H1 (cell line): ENCODE measurements around the gene NMT1. TPM values are rescaled to one million over a fixed set of nuclear protein-coding genes. Genes with fewer than 3 reads are reported as not detected.

Experiments used
- CTCF ChIA-PET: fragments of 300-600 bp; sonication (Branson Sonifier 250); formaldehyde crosslinking; loops from one replicate; lab custom pipeline; 2021; ENCODE audit not compliant: partially characterized antibody; lab: Charles Lee
- POLR2A ChIA-PET: fragments of 300-600 bp; sonication (Branson Sonifier 250); formaldehyde crosslinking; loops from one replicate; lab custom pipeline; 2021; ENCODE audit warnings: inconsistent platforms; ENCODE audit not compliant: partially characterized antibody; lab: Charles Lee
- DNase-seq, 2 experiments: peaks; one replicate each; pipeline versions ENCODE4 v3.0.0 to v3.0.0-alpha.2; 2010 to 2022; ENCODE audit warnings: low spot score in 2 of 2, low read depth in 1 of 2, mixed read lengths in 1 of 2
- FAIRE-seq: peaks from 2 replicates; lab custom pipeline; 2011; peaks lifted over from hg19 to GRCh38; lab: Jason Lieb, UNC
- H2AFZ ChIP-seq: 2 replicates; pipeline ENCODE4 v1.8.1; 2012; ENCODE audit warnings: low read length, inconsistent platforms
- H2AK5ac ChIP-seq: 2 replicates; pipeline ENCODE4 v1.6.1; 2013; ENCODE audit warnings: low read depth, low read length
- H2BK120ac ChIP-seq: replicated peaks from 2 replicates; pipeline ENCODE3; 2013; ENCODE audit warnings: low read depth, low read length, inconsistent platforms
- H2BK12ac ChIP-seq: 2 replicates; pipeline ENCODE4 v1.6.1; 2013; ENCODE audit warnings: low read depth, low read length
- H2BK15ac ChIP-seq: 2 replicates; pipeline ENCODE4 v1.6.1; 2013; ENCODE audit warnings: low read length
- H2BK20ac ChIP-seq: 2 replicates; pipeline ENCODE4 v1.6.1; 2013; ENCODE audit warnings: low read length
- H2BK5ac ChIP-seq: 2 replicates; pipeline ENCODE4 v1.6.1; 2013; ENCODE audit warnings: low read depth, low read length
- H3K14ac ChIP-seq: 2 replicates; pipeline ENCODE4 v1.6.1; 2013; ENCODE audit warnings: inconsistent platforms; ENCODE audit not compliant: insufficient read length
- H3K18ac ChIP-seq: 2 replicates; pipeline ENCODE4 v1.6.1; 2013; ENCODE audit warnings: low read length; ENCODE audit errors: extremely low read depth
- H3K23ac ChIP-seq: 2 replicates; pipeline ENCODE4 v1.6.1; 2013; ENCODE audit warnings: inconsistent platforms; ENCODE audit not compliant: insufficient read length
- H3K23me2 ChIP-seq: 2 replicates; pipeline ENCODE4 v1.6.1; 2013; ENCODE audit warnings: low read depth, low read length
- H3K27ac ChIP-seq: 2 replicates; pipeline ENCODE4 v1.6.1; 2011; ENCODE audit warnings: low read depth, low read length, inconsistent platforms
- H3K27me3 ChIP-seq, 4 experiments: replicated peaks in 1 of 4; 1 replicate in 1 of 4; 2 replicates in 3 of 4; pipeline versions ENCODE4 v1.6.1 to v1.8.1; 2011 to 2013; ENCODE audit warnings: low read length in 3 of 4, mild to moderate bottlenecking in 3 of 4, inconsistent platforms in 2 of 4, mixed read lengths in 2 of 4, moderate library complexity in 1 of 4; ENCODE audit not compliant: control insufficient read depth in 3 of 4, insufficient read depth in 3 of 4; ENCODE audit errors: extremely low read depth in 1 of 4
- H3K36me3 ChIP-seq, 4 experiments: 2 replicates each; pipeline versions ENCODE4 v1.6.1 to v1.8.1; 2011 to 2013; ENCODE audit warnings: mild to moderate bottlenecking in 4 of 4, low read length in 3 of 4, moderate library complexity in 2 of 4, control low read depth in 1 of 4, inconsistent platforms in 1 of 4; ENCODE audit not compliant: insufficient read depth in 4 of 4, control insufficient read depth in 2 of 4
- H3K4ac ChIP-seq: replicated peaks from 2 replicates; pipeline ENCODE3; 2013; ENCODE audit warnings: low read length, low read depth, mixed read lengths, inconsistent platforms; ENCODE audit not compliant: insufficient read length
- H3K4me1 ChIP-seq, 4 experiments: replicated peaks in 1 of 4; 1 replicate in 1 of 4; 2 replicates in 3 of 4; pipeline versions ENCODE4 v1.6.1 to v1.8.1; 2011 to 2013; ENCODE audit warnings: low read length in 3 of 4, inconsistent platforms in 2 of 4, mixed read lengths in 1 of 4; ENCODE audit not compliant: insufficient read depth in 4 of 4, control insufficient read depth in 3 of 4
- H3K4me2 ChIP-seq, 2 experiments: 2 replicates each; pipeline versions ENCODE4 v1.6.1 to v1.8.1; 2011 to 2013; ENCODE audit warnings: low read depth in 2 of 2, low read length in 2 of 2, control low read depth in 1 of 2, inconsistent platforms in 1 of 2, mild to moderate bottlenecking in 1 of 2; ENCODE audit not compliant: insufficient read depth in 1 of 2
- H3K4me3 ChIP-seq, 4 experiments: fragments of 200-600, 300-600 bp in 1 of 4; sonication (generic), shearing (Covaris generic), sonication (Bioruptor Twin) in 1 of 4; 2 replicates each; pipeline versions ENCODE4 v1.5.1 to v1.8.1; 2011 to 2016; ENCODE audit warnings: low read length in 4 of 4, low read depth in 3 of 4, control low read depth in 2 of 4, inconsistent platforms in 2 of 4, mild to moderate bottlenecking in 2 of 4, mixed read lengths in 1 of 4, moderate library complexity in 1 of 4; ENCODE audit not compliant: insufficient read depth in 2 of 4; ENCODE audit errors: extremely low read depth in 1 of 4
- H3K56ac ChIP-seq: replicated peaks from 2 replicates; pipeline ENCODE3; 2013; ENCODE audit warnings: low read depth, mild to moderate bottlenecking, mixed read lengths, low read length, inconsistent platforms; ENCODE audit not compliant: insufficient read length
- H3K79me1 ChIP-seq: 2 replicates; pipeline ENCODE4 v1.6.1; 2013; ENCODE audit warnings: low read depth, low read length, control low read depth
- H3K79me2 ChIP-seq, 2 experiments: 2 replicates each; pipeline versions ENCODE4 v1.6.1 to v1.8.1; 2012 to 2013; ENCODE audit warnings: low read length in 2 of 2, mild to moderate bottlenecking in 2 of 2, inconsistent platforms in 1 of 2; ENCODE audit not compliant: insufficient read depth in 2 of 2, control insufficient read depth in 1 of 2
- H3K9ac ChIP-seq, 4 experiments: replicated peaks in 1 of 4; 1 replicate in 1 of 4; 2 replicates in 3 of 4; pipeline versions ENCODE4 v1.6.1 to v1.8.1; 2011 to 2013; ENCODE audit warnings: low read depth in 3 of 4, low read length in 3 of 4, control low read depth in 2 of 4, mild to moderate bottlenecking in 2 of 4, moderate library complexity in 2 of 4, inconsistent platforms in 1 of 4; ENCODE audit errors: extremely low read depth in 1 of 4
- H3K9me3 ChIP-seq, 2 experiments: 2 replicates each; pipeline versions ENCODE4 v1.6.1 to v1.8.1; 2012 to 2013; ENCODE audit warnings: mild to moderate bottlenecking in 2 of 2, moderate library complexity in 2 of 2, control low read depth in 1 of 2, inconsistent platforms in 1 of 2, low read depth in 1 of 2, low read length in 1 of 2, mixed read lengths in 1 of 2; ENCODE audit not compliant: insufficient read depth in 2 of 2
- H4K20me1 ChIP-seq, 2 experiments: replicated peaks in 1 of 2; 2 replicates each; pipeline versions ENCODE3 to v1.8.1; 2011 to 2013; ENCODE audit warnings: inconsistent platforms in 2 of 2, low read length in 2 of 2, mild to moderate bottlenecking in 1 of 2; ENCODE audit not compliant: insufficient read depth in 2 of 2, control insufficient read depth in 1 of 2
- H4K5ac ChIP-seq: 2 replicates; pipeline ENCODE4 v1.6.1; 2013; ENCODE audit warnings: low read length, low read depth, mixed read lengths, inconsistent platforms; ENCODE audit not compliant: insufficient read length
- H4K8ac ChIP-seq: 2 replicates; pipeline ENCODE4 v1.8.0; 2013; ENCODE audit warnings: mild to moderate bottlenecking, moderate library complexity, low read length, inconsistent platforms; ENCODE audit not compliant: insufficient read depth; ENCODE audit errors: extremely low read depth
- H4K91ac ChIP-seq: replicated peaks from 2 replicates; pipeline ENCODE3; 2013; ENCODE audit warnings: low read length, mixed read lengths, inconsistent platforms; ENCODE audit not compliant: insufficient read length
- ASH2L ChIP-seq: fragments of 200-600, 300-600 bp; sonication (generic); IDR thresholded peaks from one replicate; pipeline ENCODE4 v1.7.1; 2017; ENCODE audit warnings: low read length
- CHD1 ChIP-seq: IDR thresholded peaks from 2 replicates; pipeline ENCODE4 v1.6.1; 2012; ENCODE audit warnings: low read depth, low read length, improper control_type of control experiment
- GTF2F1 ChIP-seq: IDR thresholded peaks from 2 replicates; pipeline ENCODE4 v1.6.1; 2012; ENCODE audit warnings: low read depth, low read length, improper control_type of control experiment, borderline replicate concordance
- JUN ChIP-seq: IDR thresholded peaks from 2 replicates; pipeline ENCODE4 v1.6.1; 2011; ENCODE audit warnings: low read depth, mild to moderate bottlenecking, improper control_type of control experiment, low read length
- KDM1A ChIP-seq: fragments of 200-600, 300-600 bp; sonication (generic); IDR thresholded peaks from 2 replicates; pipeline ENCODE4 v1.7.1; 2016; ENCODE audit warnings: mild to moderate bottlenecking, low read length, borderline replicate concordance
- POU5F1 ChIP-seq: IDR thresholded peaks from 2 replicates; pipeline ENCODE4 v1.6.1; 2011; ENCODE audit warnings: low read depth, mild to moderate bottlenecking, low read length, moderate library complexity
- RAD21 ChIP-seq, 2 experiments: IDR thresholded peaks in 1 of 2; conservative IDR thresholded peaks in 1 of 2; 2 replicates each; pipeline ENCODE4 v1.6.1; 2011; ENCODE audit warnings: low read depth in 2 of 2, low read length in 2 of 2, improper control_type of control experiment in 1 of 2, inconsistent platforms in 1 of 2, mild to moderate bottlenecking in 1 of 2, moderate library complexity in 1 of 2
- RBBP5 ChIP-seq: IDR thresholded peaks from 2 replicates; pipeline ENCODE4 v1.7.1; 2012; ENCODE audit warnings: low read depth, mild to moderate bottlenecking, inconsistent platforms, low read length, moderate library complexity, borderline replicate concordance
- SIN3A ChIP-seq, 2 experiments: IDR thresholded peaks in 1 of 2; conservative IDR thresholded peaks in 1 of 2; 2 replicates each; pipeline ENCODE4 v1.6.1; 2011 to 2012; ENCODE audit warnings: low read length in 2 of 2, improper control_type of control experiment in 1 of 2, low read depth in 1 of 2, mild to moderate bottlenecking in 1 of 2
- SIX5 ChIP-seq: IDR thresholded peaks from 2 replicates; pipeline ENCODE4 v1.6.1; 2011; ENCODE audit warnings: mild to moderate bottlenecking, low read depth, low read length
- SP4 ChIP-seq: IDR thresholded peaks from 2 replicates; pipeline ENCODE4 v1.6.1; 2012; ENCODE audit warnings: low read length, inconsistent platforms
- TBP ChIP-seq: IDR thresholded peaks from 2 replicates; pipeline ENCODE4 v1.6.1; 2011; ENCODE audit warnings: low read depth, low read length, improper control_type of control experiment
- WGBS, 2 experiments: shearing (Covaris generic) in 1 of 2; methylation state at CpG; one replicate each; pipeline versions ENCODE4 v1.1.6 to v1.1.7; 2013 to 2015; ENCODE audit warnings: low lambda C conversion rate in 2 of 2, mixed read lengths in 2 of 2, inconsistent platforms in 1 of 2, low coverage in 1 of 2, missing lambda C conversion rate in 1 of 2; ENCODE audit not compliant: insufficient replicate concordance in 2 of 2, insufficient coverage in 1 of 2, insufficient read length in 1 of 2; ENCODE audit errors: extremely low coverage in 1 of 2, missing lambda C conversion rate in 1 of 2; 5-methylcytosine and 5-hydroxymethylcytosine counted together
- polyA plus RNA-seq, 7 experiments: library from polyadenylated mRNA; depleted of rRNA in 3 of 7; stranded (reverse) in 5 of 7; unstranded in 2 of 7; fragments of >200 nt in 5 of 7; fragments of 200-250 nt in 2 of 7; gene quantifications; 1 replicate in 5 of 7; 2 replicates in 1 of 7; 4 replicates in 1 of 7; pipeline versions ENCODE4 v1.2.1 to v1.2.3, GENCODE V29; 2011 to 2013; ENCODE audit warnings: missing spikeins in 2 of 7, mixed read lengths in 2 of 7
- total RNA-seq: library from RNA; stranded (reverse); fragmentation: NEBNext Ultra II Directional; extraction: Animal tissue kit (Norgen Biotek cat#: 25700); gene quantifications from 2 replicates; pipeline ENCODE4 v1.2.1, GENCODE V29; 2021

The NMT1 gene
- total and polyA plus RNA-seq, 2 of the 8 experiments (the other 6 are each of a cell fraction or from before 2014, with no cell fraction given): 42.9 to 149 TPM

- H2BK5ac ChIP-seq: no peak overlapping the region
- H3K18ac ChIP-seq: no peak overlapping the region
- no peak overlapping the region for H2BK120ac ChIP-seq
- no peak overlapping the region for H4K5ac ChIP-seq
- no peaks in the 10 kb centered on the region for H3K9me3 ChIP-seq
- no peak overlapping the region for H3K9ac ChIP-seq
- H3K27me3 ChIP-seq: no peaks in the 10 kb centered on the region
- H3K4me3 ChIP-seq: no peak overlapping the region
- DNase-seq (no peak), FAIRE-seq (no peak)
- H2BK12ac ChIP-seq: no peak overlapping the region
- H4K91ac ChIP-seq: no peak overlapping the region
- no peak overlapping the region for H3K27ac ChIP-seq
- peaks cover 0 to 9% (median 5%) of the 10 kb centered on the region in 4 experiments; a peak in 3 of 7 replicates for H3K4me1 ChIP-seq
- H3K14ac ChIP-seq: no peak overlapping the region
- no peak overlapping the region for H3K4me2 ChIP-seq
- H2BK20ac ChIP-seq: no peak overlapping the region
- peaks cover 0 to 2% of the 10 kb centered on the region in 2 experiments for H4K20me1 ChIP-seq
- TF ChIP-seq KDM1A (no peak), SIX5 (no peak), SP4 (no peak), JUN (no peak), CHD1 (no peak), SIN3A (conservative IDR thresholded peaks at IDR 0.05 in 1 of 2, IDR thresholded peaks at IDR 0.05 in 1 of 2; ENCODE audit: low read depth in 1 of 2, low read length in 2 of 2) (no peak), TBP (no peak), ASH2L (no peak), POU5F1 (no peak), RAD21 (IDR thresholded peaks at IDR 0.05 in 1 of 2, conservative IDR thresholded peaks at IDR 0.05 in 1 of 2; ENCODE audit: low read depth in 2 of 2, low read length in 2 of 2) (no peak), RBBP5 (no peak), GTF2F1 (no peak)
- ChIA-PET CTCF (interaction anchor here (0.8 to 4.7 kb wide), 7 partner anchors 12 to 102 kb away, joined by 3 to 50 read pairs (median 4); partner anchors contain the start of genes ACBD4 and PLCD3), POLR2A (interaction anchor here (0.7 to 1.8 kb wide), 4 partner anchors 9 to 43 kb away, joined by 3 to 10 read pairs (median 6); partner anchors contain the start of gene HEXIM1)
- H2AK5ac ChIP-seq: no peak overlapping the region
- no peak overlapping the region for H3K23ac ChIP-seq
- H3K36me3 ChIP-seq: no peaks in the 10 kb centered on the region
- H4K8ac ChIP-seq: no peak overlapping the region
- H3K79me2 ChIP-seq: no peaks in the 10 kb centered on the region
- WGBS, 2 experiments: 88% methylated on average over 4 of the region's 4 CpGs; no CpG with 5 or more reads in 1 of the 2 experiments
- no peak overlapping the region for H3K56ac ChIP-seq
- H2BK15ac ChIP-seq: no peak overlapping the region
- H2AFZ ChIP-seq: no peak overlapping the region
- no peaks in the 10 kb centered on the region for H3K23me2 ChIP-seq
- no peak overlapping the region for H3K4ac ChIP-seq
- H3K79me1 ChIP-seq: no peaks in the 10 kb centered on the region
These were observed 56.2 kb downstream of the NMT1 start for GRCh38 chr17:45117334-45117733.
